Activated T-cell treated with anti-CD3 and anti-CD28 coated beads for 4 hours (primary cell): ENCODE data around the gene SLITRK5.

Experiments used
- DNase-seq: peaks from one replicate; pipeline ENCODE4 v3.0.0-alpha.2; 2020

SLITRK5 gene

DNA sequence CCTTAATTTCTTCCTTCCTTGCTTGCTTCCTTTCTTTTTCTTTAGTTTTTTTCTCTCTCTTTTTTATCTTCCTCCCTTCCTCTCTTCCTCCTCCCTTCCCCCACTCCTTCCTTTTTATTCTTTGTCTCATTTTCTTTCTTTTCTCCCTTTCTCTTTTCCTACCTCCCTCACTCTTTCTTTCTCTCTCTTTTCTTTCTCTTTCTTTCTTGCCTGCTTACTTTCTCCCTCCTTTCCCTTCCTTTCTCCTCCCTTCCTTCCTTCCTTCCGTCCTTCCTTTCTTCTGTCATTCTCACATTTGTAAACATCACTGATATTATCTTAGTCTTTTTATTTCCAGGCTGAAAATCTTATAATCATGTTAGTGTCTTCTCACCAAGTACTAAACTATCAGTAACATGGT is 38.8 kb downstream of the SLITRK5 start:
- no peak for DNase-seq

DNA sequence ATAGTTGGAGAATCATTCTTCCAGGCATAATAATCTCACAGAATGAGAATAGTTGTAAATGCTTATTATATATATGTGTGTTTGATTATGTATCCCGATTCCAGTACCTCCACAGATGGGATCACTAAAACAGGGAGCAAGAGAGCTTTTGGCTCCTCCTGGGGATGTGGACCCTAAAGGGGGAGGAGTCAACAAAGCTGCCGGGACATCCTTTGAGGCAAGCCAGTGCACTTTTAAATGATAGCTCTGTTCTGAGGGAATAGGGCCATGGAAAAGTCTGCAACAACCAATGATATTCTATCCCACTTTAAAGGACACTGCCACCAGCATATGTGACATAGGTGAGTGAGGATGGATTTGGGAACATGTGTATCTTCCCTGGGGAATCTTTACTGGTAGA is 40.8 kb downstream of the SLITRK5 start:
- no peak for DNase-seq
